HCT116 (cell line): ENCODE results near the gene ROR2.

Source experiments
- CEBPB ChIP-seq: IDR thresholded peaks from 2 replicates; pipeline ENCODE4 v1.6.1; 2012; ENCODE audit warnings: low read depth
- EZH2 ChIP-seq: fragments of 200-600 bp; sonication (generic); IDR thresholded peaks from 2 replicates; pipeline ENCODE4 v1.6.1; 2017; ENCODE audit warnings: antibody characterized with exemption, mixed run types
- EZH2phosphoT487 ChIP-seq: fragments of 200-600 bp; IDR thresholded peaks from 2 replicates; pipeline ENCODE4 v1.6.1; 2018; ENCODE audit warnings: antibody characterized with exemption, borderline replicate concordance
- POLR2A ChIP-seq: IDR thresholded peaks from 2 replicates; pipeline ENCODE4 v1.7.0; 2011; ENCODE audit warnings: borderline replicate concordance; ENCODE audit not compliant: insufficient read depth, insufficient read length; ENCODE audit errors: extremely low read depth
- RAD21 ChIP-seq: IDR thresholded peaks from 2 replicates; pipeline ENCODE4 v1.6.1; 2012; ENCODE audit warnings: low read depth, mild to moderate bottlenecking
- SIN3A ChIP-seq: IDR thresholded peaks from 2 replicates; pipeline ENCODE4 v1.6.1; 2012; ENCODE audit warnings: low read depth
- SP1 ChIP-seq: IDR thresholded peaks from 2 replicates; pipeline ENCODE4 v1.6.1; 2012; ENCODE audit warnings: low read depth
- ZFX ChIP-seq: fragments of 450-650 bp; IDR thresholded peaks from 2 replicates; pipeline ENCODE4 v1.6.1; 2017
- TF ChIP-seq, protein P1 (sequence below), 3 experiments: fragments of 200-600 bp in 1 of 3; sonication (generic) in 1 of 3; IDR thresholded peaks in 2 of 3; conservative IDR thresholded peaks in 1 of 3; 2 replicates each; pipeline ENCODE4 v1.5.1; 2012 to 2017; ENCODE audit warnings: low read depth in 2 of 3, low read length in 2 of 3, antibody characterized with exemption in 1 of 3, borderline replicate concordance in 1 of 3, control low read depth in 1 of 3, mild to moderate bottlenecking in 1 of 3, mixed read lengths in 1 of 3, mixed run types in 1 of 3, moderate library complexity in 1 of 3; ENCODE audit not compliant: insufficient read depth in 1 of 3
- TF ChIP-seq, protein P2 (sequence below): IDR thresholded peaks from 2 replicates; pipeline ENCODE4 v1.6.1; 2012
- TF ChIP-seq, protein P3 (sequence below): IDR thresholded peaks from 2 replicates; pipeline ENCODE4 v1.6.1; 2012; ENCODE audit warnings: low read depth

DNA sequence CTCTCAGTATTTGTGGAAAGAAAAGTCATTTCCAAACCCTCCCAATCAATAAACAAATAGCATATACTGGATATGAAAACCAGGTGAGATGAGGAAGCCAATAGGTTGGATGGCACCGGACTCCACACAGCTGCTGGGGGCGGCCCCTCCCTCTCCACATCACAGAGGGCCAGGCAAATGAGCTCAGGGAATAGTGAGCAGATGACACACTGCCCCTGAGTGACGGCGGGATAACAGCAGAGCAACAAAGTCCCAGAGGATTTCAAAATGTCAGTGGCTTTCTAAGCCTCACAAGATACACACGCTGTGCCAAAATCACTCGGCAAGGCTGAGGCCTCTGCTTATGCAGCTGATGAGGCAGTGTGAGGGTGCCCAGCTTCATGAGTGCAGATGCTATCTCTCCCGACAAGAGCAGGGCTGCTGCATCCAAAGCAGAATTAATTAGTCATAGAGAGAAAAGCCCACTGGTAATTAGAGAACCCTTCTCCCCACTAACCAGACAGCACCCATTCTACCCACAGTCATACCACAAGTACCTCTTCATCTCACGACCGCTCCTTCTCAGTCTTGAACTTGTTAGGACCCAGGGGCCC is 291.4 kb downstream of the ROR2 start:
- no peak for TF ChIP-seq ZFX
- TF ChIP-seq, protein P1, sequence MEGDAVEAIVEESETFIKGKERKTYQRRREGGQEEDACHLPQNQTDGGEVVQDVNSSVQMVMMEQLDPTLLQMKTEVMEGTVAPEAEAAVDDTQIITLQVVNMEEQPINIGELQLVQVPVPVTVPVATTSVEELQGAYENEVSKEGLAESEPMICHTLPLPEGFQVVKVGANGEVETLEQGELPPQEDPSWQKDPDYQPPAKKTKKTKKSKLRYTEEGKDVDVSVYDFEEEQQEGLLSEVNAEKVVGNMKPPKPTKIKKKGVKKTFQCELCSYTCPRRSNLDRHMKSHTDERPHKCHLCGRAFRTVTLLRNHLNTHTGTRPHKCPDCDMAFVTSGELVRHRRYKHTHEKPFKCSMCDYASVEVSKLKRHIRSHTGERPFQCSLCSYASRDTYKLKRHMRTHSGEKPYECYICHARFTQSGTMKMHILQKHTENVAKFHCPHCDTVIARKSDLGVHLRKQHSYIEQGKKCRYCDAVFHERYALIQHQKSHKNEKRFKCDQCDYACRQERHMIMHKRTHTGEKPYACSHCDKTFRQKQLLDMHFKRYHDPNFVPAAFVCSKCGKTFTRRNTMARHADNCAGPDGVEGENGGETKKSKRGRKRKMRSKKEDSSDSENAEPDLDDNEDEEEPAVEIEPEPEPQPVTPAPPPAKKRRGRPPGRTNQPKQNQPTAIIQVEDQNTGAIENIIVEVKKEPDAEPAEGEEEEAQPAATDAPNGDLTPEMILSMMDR (IDR thresholded peaks at IDR 0.05 in 2 of 3, conservative IDR thresholded peaks at IDR 0.05 in 1 of 3; ENCODE audit: borderline replicate concordance in 1 of 3, insufficient read depth in 1 of 3, low read depth in 2 of 3, low read length in 2 of 3) = no peak
- TF ChIP-seq EZH2 = no peak
- TF ChIP-seq, protein P2, sequence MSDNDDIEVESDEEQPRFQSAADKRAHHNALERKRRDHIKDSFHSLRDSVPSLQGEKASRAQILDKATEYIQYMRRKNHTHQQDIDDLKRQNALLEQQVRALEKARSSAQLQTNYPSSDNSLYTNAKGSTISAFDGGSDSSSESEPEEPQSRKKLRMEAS = no peak
- TF ChIP-seq CEBPB = no peak
- TF ChIP-seq SIN3A = no peak
- no peak for TF ChIP-seq POLR2A
- no peak for TF ChIP-seq EZH2phosphoT487
- TF ChIP-seq, protein P3, sequence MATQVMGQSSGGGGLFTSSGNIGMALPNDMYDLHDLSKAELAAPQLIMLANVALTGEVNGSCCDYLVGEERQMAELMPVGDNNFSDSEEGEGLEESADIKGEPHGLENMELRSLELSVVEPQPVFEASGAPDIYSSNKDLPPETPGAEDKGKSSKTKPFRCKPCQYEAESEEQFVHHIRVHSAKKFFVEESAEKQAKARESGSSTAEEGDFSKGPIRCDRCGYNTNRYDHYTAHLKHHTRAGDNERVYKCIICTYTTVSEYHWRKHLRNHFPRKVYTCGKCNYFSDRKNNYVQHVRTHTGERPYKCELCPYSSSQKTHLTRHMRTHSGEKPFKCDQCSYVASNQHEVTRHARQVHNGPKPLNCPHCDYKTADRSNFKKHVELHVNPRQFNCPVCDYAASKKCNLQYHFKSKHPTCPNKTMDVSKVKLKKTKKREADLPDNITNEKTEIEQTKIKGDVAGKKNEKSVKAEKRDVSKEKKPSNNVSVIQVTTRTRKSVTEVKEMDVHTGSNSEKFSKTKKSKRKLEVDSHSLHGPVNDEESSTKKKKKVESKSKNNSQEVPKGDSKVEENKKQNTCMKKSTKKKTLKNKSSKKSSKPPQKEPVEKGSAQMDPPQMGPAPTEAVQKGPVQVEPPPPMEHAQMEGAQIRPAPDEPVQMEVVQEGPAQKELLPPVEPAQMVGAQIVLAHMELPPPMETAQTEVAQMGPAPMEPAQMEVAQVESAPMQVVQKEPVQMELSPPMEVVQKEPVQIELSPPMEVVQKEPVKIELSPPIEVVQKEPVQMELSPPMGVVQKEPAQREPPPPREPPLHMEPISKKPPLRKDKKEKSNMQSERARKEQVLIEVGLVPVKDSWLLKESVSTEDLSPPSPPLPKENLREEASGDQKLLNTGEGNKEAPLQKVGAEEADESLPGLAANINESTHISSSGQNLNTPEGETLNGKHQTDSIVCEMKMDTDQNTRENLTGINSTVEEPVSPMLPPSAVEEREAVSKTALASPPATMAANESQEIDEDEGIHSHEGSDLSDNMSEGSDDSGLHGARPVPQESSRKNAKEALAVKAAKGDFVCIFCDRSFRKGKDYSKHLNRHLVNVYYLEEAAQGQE = no peak
- no peak for TF ChIP-seq RAD21
- TF ChIP-seq SP1 = no peak
